H1 (cell line): ENCODE data around the gene YIPF7. TPM values are rescaled to one million over a fixed set of nuclear protein-coding genes. Genes with fewer than 3 reads are reported as not detected.

Experiments used
- CBX5 ChIP-seq: fragments of 300-800, 300-1000 bp; sonication (generic); IDR thresholded peaks from 2 replicates; pipeline ENCODE4 v1.7.1; 2016; ENCODE audit warnings: antibody characterized with exemption, low read length, low read depth
- EZH2 ChIP-seq: fragments of 200-600 bp; sonication (generic); IDR thresholded peaks from 2 replicates; pipeline ENCODE4 v1.7.1; 2012; ENCODE audit warnings: low read depth, mild to moderate bottlenecking, moderate library complexity, low read length, inconsistent platforms; ENCODE audit not compliant: severe bottlenecking
- HDAC6 ChIP-seq: IDR thresholded peaks from one replicate; pipeline ENCODE4 v1.7.1; 2012; ENCODE audit warnings: low read depth, mild to moderate bottlenecking, inconsistent platforms, low read length, moderate library complexity
- KDM1A ChIP-seq: fragments of 200-600, 300-600 bp; sonication (generic); IDR thresholded peaks from 2 replicates; pipeline ENCODE4 v1.7.1; 2016; ENCODE audit warnings: mild to moderate bottlenecking, low read length, borderline replicate concordance
- RAD21 ChIP-seq, 2 experiments: IDR thresholded peaks in 1 of 2; conservative IDR thresholded peaks in 1 of 2; 2 replicates each; pipeline ENCODE4 v1.6.1; 2011; ENCODE audit warnings: low read depth in 2 of 2, low read length in 2 of 2, improper control_type of control experiment in 1 of 2, inconsistent platforms in 1 of 2, mild to moderate bottlenecking in 1 of 2, moderate library complexity in 1 of 2
- RNF2 ChIP-seq: fragments of 200-900, 300-1000 bp; sonication (generic); IDR thresholded peaks from 2 replicates; pipeline ENCODE4 v1.7.1; 2016; ENCODE audit warnings: borderline replicate concordance, low read depth, mild to moderate bottlenecking, antibody characterized with exemption, low read length; ENCODE audit not compliant: poor library complexity, severe bottlenecking; ENCODE audit errors: missing control alignments
- RXRA ChIP-seq: IDR thresholded peaks from 2 replicates; pipeline ENCODE4 v1.6.1; 2011; ENCODE audit warnings: low read depth, mild to moderate bottlenecking, low read length, moderate library complexity; ENCODE audit not compliant: insufficient read depth
- SIRT6 ChIP-seq: IDR thresholded peaks from one replicate; pipeline ENCODE4 v1.7.1; 2012; ENCODE audit warnings: low read length, inconsistent platforms
- TAF7 ChIP-seq: optimal IDR thresholded peaks from 2 replicates; pipeline ENCODE3; 2011; ENCODE audit warnings: low read depth, mild to moderate bottlenecking, inconsistent platforms, low read length, moderate library complexity, borderline replicate concordance
- polyA plus RNA-seq, 7 experiments: library from polyadenylated mRNA; depleted of rRNA in 3 of 7; stranded (reverse) in 5 of 7; unstranded in 2 of 7; fragments of >200 nt in 5 of 7; fragments of 200-250 nt in 2 of 7; gene quantifications; 1 replicate in 5 of 7; 2 replicates in 1 of 7; 4 replicates in 1 of 7; pipeline versions ENCODE4 v1.2.1 to v1.2.3, GENCODE V29; 2011 to 2013; ENCODE audit warnings: missing spikeins in 2 of 7, mixed read lengths in 2 of 7
- total RNA-seq: library from RNA; stranded (reverse); fragmentation: NEBNext Ultra II Directional; extraction: Animal tissue kit (Norgen Biotek cat#: 25700); gene quantifications from 2 replicates; pipeline ENCODE4 v1.2.1, GENCODE V29; 2021
- TF ChIP-seq, protein P1 (sequence below): fragments of 300-600 bp; sonication (generic); IDR thresholded peaks from 2 replicates; pipeline ENCODE4 v1.7.1; 2012; ENCODE audit warnings: low read length, moderate library complexity, mild to moderate bottlenecking, inconsistent platforms; ENCODE audit not compliant: insufficient replicate concordance

Gene YIPF7
- total and polyA plus RNA-seq, 2 of the 8 experiments (the other 6 are each of a cell fraction or from before 2014, with no cell fraction given), result not detected

GRCh38 chr4:44675366-44675765 lies 23.9 kb upstream of the YIPF7 start (continued):
- TF ChIP-seq, protein P1, sequence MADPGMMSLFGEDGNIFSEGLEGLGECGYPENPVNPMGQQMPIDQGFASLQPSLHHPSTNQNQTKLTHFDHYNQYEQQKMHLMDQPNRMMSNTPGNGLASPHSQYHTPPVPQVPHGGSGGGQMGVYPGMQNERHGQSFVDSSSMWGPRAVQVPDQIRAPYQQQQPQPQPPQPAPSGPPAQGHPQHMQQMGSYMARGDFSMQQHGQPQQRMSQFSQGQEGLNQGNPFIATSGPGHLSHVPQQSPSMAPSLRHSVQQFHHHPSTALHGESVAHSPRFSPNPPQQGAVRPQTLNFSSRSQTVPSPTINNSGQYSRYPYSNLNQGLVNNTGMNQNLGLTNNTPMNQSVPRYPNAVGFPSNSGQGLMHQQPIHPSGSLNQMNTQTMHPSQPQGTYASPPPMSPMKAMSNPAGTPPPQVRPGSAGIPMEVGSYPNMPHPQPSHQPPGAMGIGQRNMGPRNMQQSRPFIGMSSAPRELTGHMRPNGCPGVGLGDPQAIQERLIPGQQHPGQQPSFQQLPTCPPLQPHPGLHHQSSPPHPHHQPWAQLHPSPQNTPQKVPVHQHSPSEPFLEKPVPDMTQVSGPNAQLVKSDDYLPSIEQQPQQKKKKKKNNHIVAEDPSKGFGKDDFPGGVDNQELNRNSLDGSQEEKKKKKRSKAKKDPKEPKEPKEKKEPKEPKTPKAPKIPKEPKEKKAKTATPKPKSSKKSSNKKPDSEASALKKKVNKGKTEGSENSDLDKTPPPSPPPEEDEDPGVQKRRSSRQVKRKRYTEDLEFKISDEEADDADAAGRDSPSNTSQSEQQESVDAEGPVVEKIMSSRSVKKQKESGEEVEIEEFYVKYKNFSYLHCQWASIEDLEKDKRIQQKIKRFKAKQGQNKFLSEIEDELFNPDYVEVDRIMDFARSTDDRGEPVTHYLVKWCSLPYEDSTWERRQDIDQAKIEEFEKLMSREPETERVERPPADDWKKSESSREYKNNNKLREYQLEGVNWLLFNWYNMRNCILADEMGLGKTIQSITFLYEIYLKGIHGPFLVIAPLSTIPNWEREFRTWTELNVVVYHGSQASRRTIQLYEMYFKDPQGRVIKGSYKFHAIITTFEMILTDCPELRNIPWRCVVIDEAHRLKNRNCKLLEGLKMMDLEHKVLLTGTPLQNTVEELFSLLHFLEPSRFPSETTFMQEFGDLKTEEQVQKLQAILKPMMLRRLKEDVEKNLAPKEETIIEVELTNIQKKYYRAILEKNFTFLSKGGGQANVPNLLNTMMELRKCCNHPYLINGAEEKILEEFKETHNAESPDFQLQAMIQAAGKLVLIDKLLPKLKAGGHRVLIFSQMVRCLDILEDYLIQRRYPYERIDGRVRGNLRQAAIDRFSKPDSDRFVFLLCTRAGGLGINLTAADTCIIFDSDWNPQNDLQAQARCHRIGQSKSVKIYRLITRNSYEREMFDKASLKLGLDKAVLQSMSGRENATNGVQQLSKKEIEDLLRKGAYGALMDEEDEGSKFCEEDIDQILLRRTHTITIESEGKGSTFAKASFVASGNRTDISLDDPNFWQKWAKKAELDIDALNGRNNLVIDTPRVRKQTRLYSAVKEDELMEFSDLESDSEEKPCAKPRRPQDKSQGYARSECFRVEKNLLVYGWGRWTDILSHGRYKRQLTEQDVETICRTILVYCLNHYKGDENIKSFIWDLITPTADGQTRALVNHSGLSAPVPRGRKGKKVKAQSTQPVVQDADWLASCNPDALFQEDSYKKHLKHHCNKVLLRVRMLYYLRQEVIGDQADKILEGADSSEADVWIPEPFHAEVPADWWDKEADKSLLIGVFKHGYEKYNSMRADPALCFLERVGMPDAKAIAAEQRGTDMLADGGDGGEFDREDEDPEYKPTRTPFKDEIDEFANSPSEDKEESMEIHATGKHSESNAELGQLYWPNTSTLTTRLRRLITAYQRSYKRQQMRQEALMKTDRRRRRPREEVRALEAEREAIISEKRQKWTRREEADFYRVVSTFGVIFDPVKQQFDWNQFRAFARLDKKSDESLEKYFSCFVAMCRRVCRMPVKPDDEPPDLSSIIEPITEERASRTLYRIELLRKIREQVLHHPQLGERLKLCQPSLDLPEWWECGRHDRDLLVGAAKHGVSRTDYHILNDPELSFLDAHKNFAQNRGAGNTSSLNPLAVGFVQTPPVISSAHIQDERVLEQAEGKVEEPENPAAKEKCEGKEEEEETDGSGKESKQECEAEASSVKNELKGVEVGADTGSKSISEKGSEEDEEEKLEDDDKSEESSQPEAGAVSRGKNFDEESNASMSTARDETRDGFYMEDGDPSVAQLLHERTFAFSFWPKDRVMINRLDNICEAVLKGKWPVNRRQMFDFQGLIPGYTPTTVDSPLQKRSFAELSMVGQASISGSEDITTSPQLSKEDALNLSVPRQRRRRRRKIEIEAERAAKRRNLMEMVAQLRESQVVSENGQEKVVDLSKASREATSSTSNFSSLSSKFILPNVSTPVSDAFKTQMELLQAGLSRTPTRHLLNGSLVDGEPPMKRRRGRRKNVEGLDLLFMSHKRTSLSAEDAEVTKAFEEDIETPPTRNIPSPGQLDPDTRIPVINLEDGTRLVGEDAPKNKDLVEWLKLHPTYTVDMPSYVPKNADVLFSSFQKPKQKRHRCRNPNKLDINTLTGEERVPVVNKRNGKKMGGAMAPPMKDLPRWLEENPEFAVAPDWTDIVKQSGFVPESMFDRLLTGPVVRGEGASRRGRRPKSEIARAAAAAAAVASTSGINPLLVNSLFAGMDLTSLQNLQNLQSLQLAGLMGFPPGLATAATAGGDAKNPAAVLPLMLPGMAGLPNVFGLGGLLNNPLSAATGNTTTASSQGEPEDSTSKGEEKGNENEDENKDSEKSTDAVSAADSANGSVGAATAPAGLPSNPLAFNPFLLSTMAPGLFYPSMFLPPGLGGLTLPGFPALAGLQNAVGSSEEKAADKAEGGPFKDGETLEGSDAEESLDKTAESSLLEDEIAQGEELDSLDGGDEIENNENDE, result no peak
- TF ChIP-seq TAF7 (no peak), RNF2 (no peak), CBX5 (no peak), RXRA (no peak), HDAC6 (no peak), SIRT6 (no peak), RAD21 (IDR thresholded peaks at IDR 0.05 in 1 of 2, conservative IDR thresholded peaks at IDR 0.05 in 1 of 2; ENCODE audit: low read depth in 2 of 2, low read length in 2 of 2) (no peak), EZH2 (no peak), KDM1A (no peak)
